Left ventricle myocardium superior (tissue), 1 donor: ENCODE data around the gene B4GALT5. TPM values are rescaled to one million over a fixed set of nuclear protein-coding genes. Genes with fewer than 3 reads are reported as not detected.
A peak's percentile ranks its signal among the peaks of the same experiment; 100 is the strongest.

Experiments used
- ATAC-seq: fragments of 200-7000 bp; cut with Tn5 transposase; one replicate; pipeline ENCODE4 v1.9.1; 2020; ENCODE audit warnings: mild to moderate bottlenecking, moderate library complexity
- DNase-seq: peaks from one replicate; pipeline ENCODE4 v3.0.0-alpha.2; 2020
- intact Hi-C: fragments of 100-400 bp; cut with micrococcal nuclease; formaldehyde crosslinking; loops from one replicate; pipeline ENCODE4 v1.11.0; 2022
- total RNA-seq: library from RNA; stranded (reverse); fragmentation: NEBNext Ultra II Directional; extraction: Animal tissue kit (Norgen Biotek cat#: 25700); gene quantifications from one replicate; pipeline ENCODE4 v1.2.1, GENCODE V29; 2021
- donor health status: DM: no; HTN: yes; CAD: no; lungs with severe emphysema.

Gene B4GALT5
- total RNA-seq, 1 donor from 2014 or later: 37.2 TPM

- ATAC-seq (peak; percentile 90), DNase-seq (peak; percentile 84)
- intact Hi-C loops: no loop called here
These were observed 129.8 kb downstream of the B4GALT5 start for GRCh38 chr20:49583669-49584417.

DNA sequence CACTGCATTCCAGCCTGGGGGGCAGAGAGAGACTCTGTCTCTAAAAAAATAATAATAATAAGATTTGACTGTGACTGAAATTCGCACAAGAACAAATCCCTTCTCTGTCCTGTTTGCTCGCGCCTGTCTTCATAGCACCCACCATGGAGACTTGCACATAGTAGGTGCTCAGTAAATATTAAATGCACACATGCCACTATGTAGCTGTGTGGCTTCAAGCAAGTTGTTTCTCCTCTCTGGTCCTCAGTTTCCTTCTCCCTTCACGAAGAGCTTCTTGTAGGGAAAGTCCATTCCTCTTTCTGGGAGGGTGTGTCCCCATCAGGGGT lies 130.4 kb downstream of the B4GALT5 start:
- DNase-seq (no peak), ATAC-seq (no peak)
- intact Hi-C loops: no loop called here

Other genes starting within 250 kb of the B4GALT5 start
- 1.9 TPM for gene KCNB1, start 231.2 kb downstream of the B4GALT5 start, total RNA-seq
- 24.0 TPM for gene PTGIS, start 145.7 kb downstream of the B4GALT5 start, total RNA-seq
- gene SLC9A8, start 99.0 kb upstream of the B4GALT5 start, total RNA-seq: 4.4 TPM
- gene SPATA2, start 201.7 kb upstream of the B4GALT5 start, total RNA-seq: 8.5 TPM
- 49.8 TPM for gene RNF114, start 222.5 kb upstream of the B4GALT5 start, total RNA-seq